IPS-11a (cell line): ENCODE measurements around the gene SLC38A1.
"Not testable (repeated sequence)": the region's sequence is repeated elsewhere in the genome, so short reads cannot be mapped to it uniquely, and the experiment has no call there.

ENCODE experiments used
- H3K4me3 ChIP-seq: one replicate; pipeline ENCODE4 v1.5.1; 2013; ENCODE audit warnings: low read depth, low read length, control low read depth

Gene SLC38A1

GRCh38 chr12:46265102-46265501 is 3.7 kb downstream of the SLC38A1 start:
- peak overlapping the region; percentile 0 for H3K4me3 ChIP-seq

DNA sequence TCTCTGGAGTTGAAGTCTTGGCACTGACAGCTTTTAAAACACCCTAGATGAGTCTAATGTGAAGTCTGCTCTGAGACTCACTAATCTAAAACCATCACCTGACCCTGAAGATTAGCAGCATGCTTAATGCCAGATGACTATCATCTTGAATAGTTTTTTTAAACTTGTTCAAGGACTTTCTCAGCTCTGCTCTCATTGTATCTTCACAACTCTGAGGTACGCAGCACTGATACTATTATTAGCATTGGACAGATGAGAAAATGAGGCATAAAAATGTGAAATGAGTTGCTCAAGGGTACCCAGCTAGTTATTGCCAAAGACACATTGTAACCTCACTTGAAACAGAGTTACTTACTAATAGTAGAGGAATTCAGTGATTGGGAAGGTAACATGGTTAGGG is 4.8 kb downstream of the SLC38A1 start:
- no peak overlapping the region for H3K4me3 ChIP-seq

GRCh38 chr12:46263140-46264016 is 5.5 kb downstream of the SLC38A1 start:
- no peak overlapping the region for H3K4me3 ChIP-seq

- H3K4me3 ChIP-seq = no peak overlapping the region
Observed at GRCh38 chr12:46261646-46262045, 7.2 kb downstream of the SLC38A1 start.

DNA sequence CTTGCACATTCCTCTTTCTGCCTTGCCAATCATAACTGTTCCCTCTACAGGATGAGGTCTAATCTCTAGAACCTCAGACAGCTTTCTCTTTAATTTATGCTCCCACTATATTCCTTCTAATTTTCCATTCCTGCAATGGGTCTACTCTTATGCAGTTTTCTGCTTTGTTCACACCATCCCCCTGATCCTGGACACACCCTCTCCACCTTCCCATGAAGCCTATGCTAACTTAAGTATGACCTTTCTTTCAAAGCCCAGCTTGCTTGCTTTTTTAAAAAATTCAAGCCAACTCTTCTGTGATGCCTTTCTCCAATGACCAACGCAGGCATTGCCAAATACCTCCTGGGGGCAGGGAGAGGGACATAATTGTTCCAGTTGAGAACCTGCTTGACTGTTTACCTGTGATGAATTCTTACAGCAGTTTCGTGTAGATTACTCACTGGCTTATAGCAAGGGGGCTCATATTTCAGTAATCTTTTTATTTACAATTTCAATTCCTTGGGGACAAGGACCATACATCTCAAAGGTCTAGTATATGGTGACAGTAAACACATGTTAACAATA is 7.8 kb downstream of the SLC38A1 start:
- H3K4me3 ChIP-seq = no peak overlapping the region

DNA sequence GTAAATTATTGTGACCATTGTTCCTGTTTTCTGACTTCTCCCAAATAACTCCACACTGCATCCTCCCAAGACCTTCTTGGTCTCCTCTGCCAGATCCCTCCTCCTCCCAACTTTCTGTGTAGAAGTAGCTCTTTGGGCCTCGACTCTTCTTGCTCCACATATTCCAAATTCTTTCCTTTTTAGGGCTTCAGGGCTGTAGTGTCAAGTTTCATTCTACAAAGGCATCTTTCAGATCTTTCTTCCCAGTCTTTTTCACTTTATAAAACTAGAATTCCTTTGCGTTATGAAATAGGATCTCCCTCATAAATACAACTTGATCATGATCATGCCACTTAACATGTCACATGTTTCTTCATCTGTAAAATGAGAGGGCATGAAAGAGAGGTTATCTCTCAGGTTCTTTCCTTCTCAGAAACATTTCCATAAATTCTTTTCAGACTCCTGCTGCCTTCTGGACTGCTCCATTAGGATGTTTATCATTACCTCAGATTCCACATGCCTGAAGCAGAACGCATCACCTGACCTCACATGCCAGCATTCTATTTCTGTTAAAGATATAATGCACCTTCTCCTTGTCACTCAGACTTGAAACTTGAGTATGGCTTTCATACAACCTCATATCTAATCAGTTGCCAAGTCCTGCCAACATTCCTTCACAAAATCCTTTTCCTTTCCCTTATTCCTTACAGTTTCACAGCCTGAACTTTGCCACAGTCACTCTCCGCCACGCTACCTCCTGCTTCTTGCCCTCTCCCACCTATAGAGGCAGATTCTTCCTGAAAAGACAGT is 8.5 kb downstream of the SLC38A1 start:
- H3K4me3 ChIP-seq = no peak overlapping the region

DNA sequence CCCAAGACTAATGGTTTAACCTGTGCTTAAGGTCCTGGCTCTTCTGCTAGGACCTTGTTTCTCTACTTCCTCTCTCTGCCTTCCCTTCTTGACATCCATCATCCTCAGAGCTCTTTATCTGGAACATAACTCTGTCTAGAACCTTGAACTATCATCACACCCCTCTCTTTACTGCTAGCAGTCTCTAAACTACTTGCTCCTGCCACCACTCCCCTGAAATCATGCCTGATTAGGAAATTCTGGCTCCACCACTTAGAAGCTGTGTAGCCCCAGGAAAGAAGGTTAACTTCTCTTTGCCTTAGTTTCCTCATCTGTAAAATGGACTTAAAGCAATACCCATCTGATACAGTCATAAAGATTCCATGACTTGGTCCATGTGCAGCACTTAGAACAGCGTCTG is 9.1 kb downstream of the SLC38A1 start:
- H3K4me3 ChIP-seq = no peak overlapping the region

GRCh38 chr12:46259071-46259470 is 9.8 kb downstream of the SLC38A1 start:
- no peak overlapping the region for H3K4me3 ChIP-seq

- H3K4me3 ChIP-seq = no peak overlapping the region
Observed at GRCh38 chr12:46258129-46258528, 10.7 kb downstream of the SLC38A1 start.

DNA sequence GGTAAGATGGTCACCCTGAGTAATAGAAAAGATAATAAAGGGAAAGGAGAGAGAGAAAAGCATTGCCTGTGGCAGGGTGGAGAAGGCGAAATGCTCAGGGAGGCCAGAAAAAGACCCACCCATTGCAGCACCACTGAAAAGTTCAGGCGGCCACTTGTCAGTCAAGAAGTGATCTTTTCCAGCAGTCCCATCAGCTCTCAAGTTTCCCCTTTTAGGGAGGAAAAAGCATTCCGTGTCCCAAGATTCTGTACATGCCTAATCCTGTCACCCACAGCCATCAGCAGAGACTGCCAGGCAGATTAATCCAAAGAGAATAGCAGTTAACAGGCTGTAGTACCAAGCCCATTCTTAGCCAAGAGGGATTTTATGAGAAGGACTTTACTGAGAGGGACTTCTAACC is 11.9 kb downstream of the SLC38A1 start:
- no peak overlapping the region for H3K4me3 ChIP-seq

GRCh38 chr12:46253544-46254162 is 15.2 kb downstream of the SLC38A1 start:
- H3K4me3 ChIP-seq = no peak overlapping the region

DNA sequence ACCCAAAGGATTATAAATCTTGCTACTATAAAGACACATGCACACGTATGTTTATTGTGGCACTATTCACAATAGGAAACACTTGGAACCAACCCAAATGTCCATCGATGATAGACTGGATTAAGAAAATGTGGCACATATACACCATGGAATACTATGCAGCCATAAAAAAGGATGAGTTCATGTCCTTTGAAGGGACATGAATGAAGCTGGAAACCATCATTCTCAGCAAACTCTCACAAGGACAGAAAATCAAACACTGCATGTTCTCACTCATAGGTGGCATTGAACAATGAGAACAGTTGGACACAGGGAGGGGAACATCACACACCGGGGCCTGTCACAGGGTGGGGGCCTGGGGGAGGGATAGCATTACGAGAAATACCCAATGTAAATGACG is 16.8 kb downstream of the SLC38A1 start:
- H3K4me3 ChIP-seq = not testable (repeated sequence)

DNA sequence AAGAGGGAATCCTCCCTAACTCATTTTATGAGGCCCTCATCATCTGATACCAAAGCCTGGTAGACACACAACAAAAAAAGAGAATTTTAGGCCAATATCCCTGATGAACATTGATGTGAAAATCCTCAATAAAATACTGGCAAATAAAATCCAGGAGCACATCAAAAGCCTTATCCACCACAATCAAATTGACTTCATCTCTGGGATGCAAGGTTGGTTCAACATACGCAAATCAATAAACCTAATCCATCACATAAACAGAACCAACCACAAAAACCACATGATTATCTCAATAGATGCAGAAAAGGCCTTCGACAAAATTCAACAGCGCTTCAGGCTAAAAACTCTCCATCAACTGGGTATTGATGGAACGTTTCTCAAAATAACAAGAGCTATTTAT is 18.9 kb downstream of the SLC38A1 start:
- not testable (repeated sequence) for H3K4me3 ChIP-seq

- H3K4me3 ChIP-seq = no peak overlapping the region
Observed at GRCh38 chr12:46246021-46246700, 22.7 kb downstream of the SLC38A1 start.

DNA sequence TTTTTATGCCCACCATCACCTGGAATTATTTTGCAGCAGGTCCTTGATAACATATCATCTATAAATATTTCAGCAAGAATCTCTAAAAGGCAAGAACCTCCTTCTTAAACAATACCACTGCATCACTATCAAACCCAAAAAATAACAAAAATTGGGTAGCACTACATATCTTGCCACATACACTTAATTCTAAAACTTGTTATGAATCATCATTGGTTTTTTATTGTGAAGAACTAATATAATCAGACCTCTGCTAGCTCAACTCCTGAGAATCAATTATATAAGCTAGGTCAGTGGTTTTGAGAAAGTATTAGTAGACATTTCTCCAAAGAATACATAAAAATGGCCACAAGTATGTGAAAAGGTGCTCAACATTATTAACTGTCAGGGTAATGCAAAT is 23.8 kb downstream of the SLC38A1 start:
- no peak overlapping the region for H3K4me3 ChIP-seq

GRCh38 chr12:46244273-46244915 is 24.4 kb downstream of the SLC38A1 start:
- H3K4me3 ChIP-seq = no peak overlapping the region

- H3K4me3 ChIP-seq = no peak overlapping the region
Observed at GRCh38 chr12:46242569-46242968, 26.3 kb downstream of the SLC38A1 start.

GRCh38 chr12:46240436-46240835 is 28.4 kb downstream of the SLC38A1 start:
- H3K4me3 ChIP-seq = no peak overlapping the region

DNA sequence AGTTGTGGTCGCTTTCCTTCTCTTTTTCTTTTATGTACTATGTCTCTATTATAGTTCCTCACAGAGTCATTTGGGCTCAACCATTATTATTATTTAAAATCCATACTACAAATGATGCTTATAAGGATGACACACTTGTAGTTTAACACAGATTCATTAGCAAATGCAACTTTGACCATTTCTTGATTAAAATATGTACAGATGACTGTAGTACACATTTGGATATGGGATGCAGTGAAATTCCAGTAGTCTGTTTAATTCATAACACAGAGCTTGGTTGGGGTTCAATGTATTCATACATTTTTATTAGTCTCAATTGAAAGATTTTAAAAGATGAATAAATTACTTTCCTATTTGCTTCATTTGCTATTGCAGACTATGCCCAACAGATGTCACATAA is 30.0 kb downstream of the SLC38A1 start:
- no peak overlapping the region for H3K4me3 ChIP-seq

GRCh38 chr12:46237371-46238045 is 31.3 kb downstream of the SLC38A1 start:
- H3K4me3 ChIP-seq = no peak overlapping the region
